ENCODE measurements around the gene TACC2. TPM values are rescaled to one million over a fixed set of nuclear protein-coding genes. Genes with fewer than 3 reads are reported as not detected.

The TACC2 gene
- total RNA-seq, 1 experiment from 2014 or later, result 89.0 TPM

GRCh38 chr10:122273966-122274545, 285.1 kb downstream of the TACC2 start:
- no peaks in the 10 kb centered on the region for H3K9me3 Mint-ChIP-seq (ENCODE audit: unreplicated experiment)
- H3K36me3 Mint-ChIP-seq (ENCODE audit: insufficient read depth, unreplicated experiment), result peaks cover 52% of the 10 kb centered on the region
- POLR2A ChIA-PET, result no interaction called here
- CTCF ChIA-PET, result interaction anchor here (0.7 to 1.5 kb wide), 3 partner anchors 10 to 161 kb away, joined by 3 to 5 read pairs (median 4); no protein-coding TSS in a partner anchor
- DNase-seq (ENCODE audit: unreplicated experiment), result no peak
- TF ChIP-seq, protein P1, sequence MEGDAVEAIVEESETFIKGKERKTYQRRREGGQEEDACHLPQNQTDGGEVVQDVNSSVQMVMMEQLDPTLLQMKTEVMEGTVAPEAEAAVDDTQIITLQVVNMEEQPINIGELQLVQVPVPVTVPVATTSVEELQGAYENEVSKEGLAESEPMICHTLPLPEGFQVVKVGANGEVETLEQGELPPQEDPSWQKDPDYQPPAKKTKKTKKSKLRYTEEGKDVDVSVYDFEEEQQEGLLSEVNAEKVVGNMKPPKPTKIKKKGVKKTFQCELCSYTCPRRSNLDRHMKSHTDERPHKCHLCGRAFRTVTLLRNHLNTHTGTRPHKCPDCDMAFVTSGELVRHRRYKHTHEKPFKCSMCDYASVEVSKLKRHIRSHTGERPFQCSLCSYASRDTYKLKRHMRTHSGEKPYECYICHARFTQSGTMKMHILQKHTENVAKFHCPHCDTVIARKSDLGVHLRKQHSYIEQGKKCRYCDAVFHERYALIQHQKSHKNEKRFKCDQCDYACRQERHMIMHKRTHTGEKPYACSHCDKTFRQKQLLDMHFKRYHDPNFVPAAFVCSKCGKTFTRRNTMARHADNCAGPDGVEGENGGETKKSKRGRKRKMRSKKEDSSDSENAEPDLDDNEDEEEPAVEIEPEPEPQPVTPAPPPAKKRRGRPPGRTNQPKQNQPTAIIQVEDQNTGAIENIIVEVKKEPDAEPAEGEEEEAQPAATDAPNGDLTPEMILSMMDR (IDR thresholded peaks at IDR 0.05; ENCODE audit: unreplicated experiment), result no peak
- no peaks in the 10 kb centered on the region for H3K27me3 Mint-ChIP-seq (ENCODE audit: insufficient read depth, unreplicated experiment)
- no peak overlapping the region for H3K27ac Mint-ChIP-seq (ENCODE audit: low read depth, unreplicated experiment)
- peaks cover 6% of the 10 kb centered on the region for H3K4me1 Mint-ChIP-seq (ENCODE audit: insufficient read depth, unreplicated experiment)
- H3K4me3 Mint-ChIP-seq (ENCODE audit: unreplicated experiment), result no peak overlapping the region
- BruUV-seq (replicated peaks), result no TSS peak
- intact Hi-C loops (cut with micrococcal nuclease), result no loop called here

- ChIA-PET POLR2A (interaction anchor here (0.7 to 0.8 kb wide), 2 partner anchors 13 to 461 kb away, joined by 3 read pairs; no protein-coding TSS in a partner anchor), CTCF (interaction anchor here (0.6 to 1.8 kb wide), 3 partner anchors 9 to 48 kb away, joined by 3 to 4 read pairs (median 3); no protein-coding TSS in a partner anchor)
- intact Hi-C loops (cut with micrococcal nuclease), result no loop called here
- Mint-ChIP-seq H3K27ac (ENCODE audit: low read depth, unreplicated experiment) (no peak overlapping the region), H3K4me1 (ENCODE audit: insufficient read depth, unreplicated experiment) (peaks cover 14% of the 10 kb centered on the region), H3K4me3 (ENCODE audit: unreplicated experiment) (no peak overlapping the region), H3K9me3 (ENCODE audit: unreplicated experiment) (no peaks in the 10 kb centered on the region), H3K36me3 (ENCODE audit: insufficient read depth, unreplicated experiment) (peaks cover 51% of the 10 kb centered on the region), H3K27me3 (ENCODE audit: insufficient read depth, unreplicated experiment) (no peaks in the 10 kb centered on the region)
- DNase-seq (ENCODE audit: unreplicated experiment), result peak; percentile 60
- BruUV-seq (replicated peaks), result no TSS peak
- TF ChIP-seq, protein P1 (IDR thresholded peaks at IDR 0.05; ENCODE audit: unreplicated experiment), result no peak
Measured at GRCh38 chr10:122276611-122277208, 287.7 kb downstream of the TACC2 start.

DNA sequence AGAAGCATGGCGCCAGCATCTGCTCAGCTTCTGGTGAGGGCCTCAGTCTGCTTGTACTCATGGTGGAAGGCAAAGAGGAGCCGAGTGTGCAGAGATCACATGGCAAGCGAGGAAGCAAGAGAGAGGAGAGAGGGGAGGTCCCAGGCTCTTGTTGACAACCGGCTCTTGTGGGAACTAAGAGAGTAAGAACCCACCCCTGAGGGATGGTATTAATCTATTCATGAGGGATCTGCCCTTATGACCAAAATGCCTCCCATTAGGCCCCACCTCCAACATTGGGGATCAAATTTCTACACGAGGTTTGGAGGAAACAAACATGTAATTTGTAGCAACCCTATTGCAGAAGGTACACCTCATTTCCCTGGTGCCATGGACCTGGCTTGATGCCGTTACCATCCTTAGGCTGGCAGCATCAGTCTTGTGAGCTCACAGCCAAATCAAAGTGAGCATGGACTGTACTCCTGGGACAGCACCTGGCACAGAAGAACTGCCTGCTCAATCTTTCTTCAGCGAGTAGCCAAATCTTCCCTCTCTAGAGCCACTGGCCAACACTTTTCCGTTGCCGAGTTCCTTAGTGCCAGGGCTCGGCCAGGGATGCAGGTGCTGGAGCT, 288.7 kb downstream of the TACC2 start:
- intact Hi-C loops (cut with micrococcal nuclease), result no loop called here
- Mint-ChIP-seq H3K36me3 (ENCODE audit: insufficient read depth, unreplicated experiment) (peaks cover 49% of the 10 kb centered on the region), H3K4me3 (ENCODE audit: unreplicated experiment) (no peak overlapping the region), H3K27me3 (ENCODE audit: insufficient read depth, unreplicated experiment) (no peaks in the 10 kb centered on the region), H3K9me3 (ENCODE audit: unreplicated experiment) (no peaks in the 10 kb centered on the region), H3K27ac (ENCODE audit: low read depth, unreplicated experiment) (no peak overlapping the region), H3K4me1 (ENCODE audit: insufficient read depth, unreplicated experiment) (peaks cover 14% of the 10 kb centered on the region)
- POLR2A ChIA-PET, result interaction anchor here (0.8 kb wide), 1 partner anchor 14 kb away, joined by 3 read pairs; no protein-coding TSS in a partner anchor
- CTCF ChIA-PET, result interaction anchor here (1.1 to 1.8 kb wide), 4 partner anchors 10 to 138 kb away, joined by 3 to 4 read pairs (median 3); no protein-coding TSS in a partner anchor
- TF ChIP-seq, protein P1 (IDR thresholded peaks at IDR 0.05; ENCODE audit: unreplicated experiment), result no peak
- no peak for DNase-seq (ENCODE audit: unreplicated experiment)
- BruUV-seq (replicated peaks), result no TSS peak

- Mint-ChIP-seq H3K9me3 (ENCODE audit: unreplicated experiment) (no peaks in the 10 kb centered on the region), H3K27me3 (ENCODE audit: insufficient read depth, unreplicated experiment) (no peaks in the 10 kb centered on the region), H3K4me3 (ENCODE audit: unreplicated experiment) (no peak overlapping the region), H3K36me3 (ENCODE audit: insufficient read depth, unreplicated experiment) (peaks cover 49% of the 10 kb centered on the region), H3K27ac (ENCODE audit: low read depth, unreplicated experiment) (no peak overlapping the region), H3K4me1 (ENCODE audit: insufficient read depth, unreplicated experiment) (peaks cover 14% of the 10 kb centered on the region)
- intact Hi-C loops (cut with micrococcal nuclease), result loop anchor here (1.0 kb wide), 1 partner anchor 424 kb away; no protein-coding TSS in a partner anchor
- no TSS peak for BruUV-seq (replicated peaks)
- peak; percentile 71 for DNase-seq (ENCODE audit: unreplicated experiment)
- TF ChIP-seq, protein P1 (IDR thresholded peaks at IDR 0.05; ENCODE audit: unreplicated experiment), result peak; percentile 66
- CTCF ChIA-PET, result interaction anchor here (0.6 to 3.1 kb wide), 7 partner anchors 9 to 700 kb away, joined by 3 to 24 read pairs (median 4); partner anchors contain the start of genes BTBD16 and PSTK
- POLR2A ChIA-PET, result interaction anchor here (0.7 to 0.9 kb wide), 2 partner anchors 13 to 485 kb away, joined by 3 read pairs; no protein-coding TSS in a partner anchor
Measured at GRCh38 chr10:122279725-122280141, 290.8 kb downstream of the TACC2 start.

Data from MCF 10A (cell line).